Ectodermal cell (in vitro differentiated cells): Measurements from ENCODE around the gene FOXG1.

ENCODE experiments used
- H3K27ac ChIP-seq: 2 replicates; pipeline ENCODE4 v1.7.0; 2013; ENCODE audit warnings: mild to moderate bottlenecking, low read depth, low read length; ENCODE audit not compliant: insufficient read depth, poor library complexity, severe bottlenecking
- H3K27me3 ChIP-seq: 2 replicates; pipeline ENCODE4 v1.7.0; 2013; ENCODE audit warnings: mild to moderate bottlenecking, low read length; ENCODE audit not compliant: insufficient read depth, control insufficient read depth, poor library complexity, severe bottlenecking
- H3K36me3 ChIP-seq: one replicate; pipeline ENCODE4 v1.7.0; 2013; ENCODE audit warnings: low read length; ENCODE audit not compliant: control insufficient read depth, insufficient read depth
- H3K4me1 ChIP-seq: one replicate; pipeline ENCODE4 v1.7.0; 2013; ENCODE audit warnings: low read length; ENCODE audit not compliant: control insufficient read depth, insufficient read depth
- H3K4me3 ChIP-seq: 2 replicates; pipeline ENCODE4 v1.7.0; 2013; ENCODE audit warnings: low read depth, low read length, control low read depth; ENCODE audit not compliant: insufficient read depth
- H3K9me3 ChIP-seq: 2 replicates; pipeline ENCODE4 v1.7.0; 2013; ENCODE audit warnings: mild to moderate bottlenecking, low read length, moderate library complexity; ENCODE audit not compliant: control insufficient read depth
- WGBS, 2 experiments: methylation state at CpG; one replicate each; pipeline ENCODE4 v1.1.7; 2013; ENCODE audit warnings: missing lambda C conversion rate in 2 of 2; 5-methylcytosine and 5-hydroxymethylcytosine counted together

The FOXG1 gene

DNA sequence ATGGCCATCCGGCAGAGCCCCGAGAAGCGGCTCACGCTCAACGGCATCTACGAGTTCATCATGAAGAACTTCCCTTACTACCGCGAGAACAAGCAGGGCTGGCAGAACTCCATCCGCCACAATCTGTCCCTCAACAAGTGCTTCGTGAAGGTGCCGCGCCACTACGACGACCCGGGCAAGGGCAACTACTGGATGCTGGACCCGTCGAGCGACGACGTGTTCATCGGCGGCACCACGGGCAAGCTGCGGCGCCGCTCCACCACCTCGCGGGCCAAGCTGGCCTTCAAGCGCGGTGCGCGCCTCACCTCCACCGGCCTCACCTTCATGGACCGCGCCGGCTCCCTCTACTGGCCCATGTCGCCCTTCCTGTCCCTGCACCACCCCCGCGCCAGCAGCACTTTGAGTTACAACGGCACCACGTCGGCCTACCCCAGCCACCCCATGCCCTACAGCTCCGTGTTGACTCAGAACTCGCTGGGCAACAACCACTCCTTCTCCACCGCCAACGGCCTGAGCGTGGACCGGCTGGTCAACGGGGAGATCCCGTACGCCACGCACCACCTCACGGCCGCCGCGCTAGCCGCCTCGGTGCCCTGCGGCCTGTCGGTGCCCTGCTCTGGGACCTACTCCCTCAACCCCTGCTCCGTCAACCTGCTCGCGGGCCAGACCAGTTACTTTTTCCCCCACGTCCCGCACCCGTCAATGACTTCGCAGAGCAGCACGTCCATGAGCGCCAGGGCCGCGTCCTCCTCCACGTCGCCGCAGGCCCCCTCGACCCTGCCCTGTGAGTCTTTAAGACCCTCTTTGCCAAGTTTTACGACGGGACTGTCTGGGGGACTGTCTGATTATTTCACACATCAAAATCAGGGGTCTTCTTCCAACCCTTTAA, 1.5 kb downstream of the FOXG1 start:
- H3K9me3 ChIP-seq = no peaks in the 10 kb centered on the region
- no peak overlapping the region for H3K4me3 ChIP-seq
- peaks cover 99% of the 10 kb centered on the region for H3K27me3 ChIP-seq
- WGBS, 2 experiments = 2% methylated on average over 77 of the region's 77 CpGs
- H3K4me1 ChIP-seq = peaks cover 3% of the 10 kb centered on the region
- H3K27ac ChIP-seq = no peak overlapping the region
- no peaks in the 10 kb centered on the region for H3K36me3 ChIP-seq

DNA sequence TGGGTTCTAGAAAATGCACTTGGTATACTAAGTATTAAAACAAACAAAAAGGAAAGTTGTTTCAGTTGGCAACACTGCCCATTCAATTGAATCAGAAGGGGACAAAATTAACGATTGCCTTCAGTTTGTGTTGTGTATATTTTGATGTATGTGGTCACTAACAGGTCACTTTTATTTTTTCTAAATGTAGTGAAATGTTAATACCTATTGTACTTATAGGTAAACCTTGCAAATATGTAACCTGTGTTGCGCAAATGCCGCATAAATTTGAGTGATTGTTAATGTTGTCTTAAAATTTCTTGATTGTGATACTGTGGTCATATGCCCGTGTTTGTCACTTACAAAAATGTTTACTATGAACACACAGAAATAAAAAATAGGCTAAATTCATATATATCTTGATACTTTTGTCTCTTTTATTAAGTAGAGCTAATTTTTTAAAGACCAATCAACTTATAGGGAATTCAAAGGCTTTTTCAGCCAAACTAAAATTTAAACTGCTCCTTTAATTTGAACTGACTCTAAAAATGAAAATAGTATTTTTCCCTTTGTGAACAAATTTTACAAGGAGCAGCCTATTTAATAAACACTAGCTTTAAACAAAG, 2.8 kb downstream of the FOXG1 start:
- Histone ChIP-seq H3K4me1 (peaks cover 3% of the 10 kb centered on the region), H3K27me3 (peaks cover 99% of the 10 kb centered on the region), H3K27ac (no peak overlapping the region), H3K9me3 (no peaks in the 10 kb centered on the region), H3K36me3 (no peaks in the 10 kb centered on the region), H3K4me3 (no peak overlapping the region)
- 36 to 46% methylated on average over 3 to 4 of the region's 4 CpGs for WGBS, 2 experiments

DNA sequence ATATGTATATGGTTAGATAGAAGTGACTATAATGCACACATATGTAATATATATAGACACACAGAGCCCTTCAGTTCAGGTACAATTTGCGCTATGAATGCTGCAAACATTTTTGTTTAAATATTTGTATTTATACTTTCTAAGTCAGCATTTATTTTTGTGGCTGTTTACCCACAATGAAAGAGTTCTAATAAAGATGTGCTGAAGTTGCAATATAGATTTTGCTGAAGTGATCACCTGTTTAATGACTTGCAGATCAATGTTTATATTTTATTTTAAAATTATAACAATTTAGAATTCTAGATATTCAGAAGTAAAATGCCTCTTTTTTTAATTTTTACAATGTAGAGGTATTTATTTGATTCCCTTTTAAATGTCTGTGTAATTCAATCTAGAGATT, 3.5 kb downstream of the FOXG1 start:
- H3K4me3 ChIP-seq = no peak overlapping the region
- H3K4me1 ChIP-seq = peaks cover 7% of the 10 kb centered on the region
- H3K27ac ChIP-seq = no peak overlapping the region
- no peaks in the 10 kb centered on the region for H3K36me3 ChIP-seq
- H3K27me3 ChIP-seq = peaks cover 99% of the 10 kb centered on the region
- H3K9me3 ChIP-seq = no peaks in the 10 kb centered on the region
- WGBS, 2 experiments = no CpG with 5 or more reads among the region's 1 CpG

DNA sequence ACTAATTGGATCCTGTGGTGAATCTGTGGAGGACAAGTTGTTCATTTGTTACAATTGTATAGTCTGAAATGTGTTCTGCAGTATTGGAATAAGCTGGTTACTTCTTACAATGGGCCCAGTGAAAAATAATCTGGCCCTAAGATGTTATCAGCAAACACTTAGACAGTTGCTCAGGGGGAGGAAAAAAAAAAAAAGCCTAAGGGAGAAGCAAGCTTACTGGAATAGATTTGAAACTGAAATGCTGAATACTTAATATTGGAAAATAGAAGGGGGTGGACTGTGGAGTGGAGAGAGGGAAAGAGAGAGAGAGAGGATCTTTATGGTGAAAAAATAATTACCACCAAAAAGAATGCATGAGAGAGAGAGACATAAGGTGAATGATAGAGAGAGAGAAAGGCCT, 4.0 kb downstream of the FOXG1 start:
- H3K36me3 ChIP-seq = no peaks in the 10 kb centered on the region
- no peak overlapping the region for H3K4me3 ChIP-seq
- H3K27me3 ChIP-seq = peaks cover 99% of the 10 kb centered on the region
- no peaks in the 10 kb centered on the region for H3K9me3 ChIP-seq
- H3K27ac ChIP-seq = no peak overlapping the region
- H3K4me1 ChIP-seq = peaks cover 4% of the 10 kb centered on the region

DNA sequence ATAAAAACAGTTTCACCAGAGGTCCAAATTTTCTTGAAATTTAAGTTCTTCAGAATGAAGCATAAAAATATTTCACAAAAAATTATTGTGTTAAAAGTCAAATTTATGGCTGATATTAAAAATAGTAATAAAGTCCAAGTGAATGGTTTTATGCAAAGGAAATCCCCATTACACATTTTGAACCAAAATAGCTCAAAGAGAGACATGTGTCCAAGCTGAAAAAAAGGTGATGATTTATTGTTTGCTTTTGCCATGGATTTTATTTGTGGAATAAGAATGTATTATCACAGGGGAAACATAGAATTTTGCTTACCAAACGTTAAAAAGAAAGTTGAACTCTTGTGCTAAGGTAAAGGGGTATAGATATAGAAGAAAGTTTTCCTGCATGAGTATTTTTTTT, 4.6 kb downstream of the FOXG1 start:
- WGBS, 2 experiments = 16 to 22% methylated on average over 1 of the region's 1 CpG
- peaks cover 99% of the 10 kb centered on the region for H3K27me3 ChIP-seq

DNA sequence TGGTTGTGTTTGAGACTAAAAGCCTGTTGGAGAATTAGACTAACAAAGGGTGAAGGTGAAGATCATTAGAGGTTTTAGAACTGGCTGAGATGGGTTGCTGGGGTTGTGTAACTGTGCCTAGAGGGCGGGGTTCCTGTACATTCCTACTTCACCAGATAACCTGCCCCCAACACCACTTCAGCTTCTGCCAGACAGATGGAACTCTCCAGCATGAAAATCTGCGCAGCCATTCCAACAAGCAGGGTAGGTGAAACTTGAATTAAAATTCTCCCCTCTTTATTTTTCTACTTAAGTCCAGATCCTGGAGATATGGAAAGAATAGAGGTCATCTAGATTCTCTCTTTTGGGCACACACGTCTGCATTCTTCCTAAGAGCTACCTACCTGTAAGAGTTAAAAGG, 6.0 kb downstream of the FOXG1 start:
- H3K36me3 ChIP-seq = no peaks in the 10 kb centered on the region
- H3K4me3 ChIP-seq = no peak overlapping the region
- no peak overlapping the region for H3K27ac ChIP-seq
- H3K4me1 ChIP-seq = peaks cover 4% of the 10 kb centered on the region
- 17 to 21% methylated on average over 1 to 3 of the region's 3 CpGs for WGBS, 2 experiments
- no peaks in the 10 kb centered on the region for H3K9me3 ChIP-seq
- H3K27me3 ChIP-seq = peaks cover 100% of the 10 kb centered on the region

More for the DNA sequence above, 4.6 kb downstream of the FOXG1 start:
- Histone ChIP-seq H3K36me3 (no peaks in the 10 kb centered on the region), H3K9me3 (no peaks in the 10 kb centered on the region), H3K4me1 (peaks cover 4% of the 10 kb centered on the region), H3K4me3 (no peak overlapping the region), H3K27ac (no peak overlapping the region)

DNA sequence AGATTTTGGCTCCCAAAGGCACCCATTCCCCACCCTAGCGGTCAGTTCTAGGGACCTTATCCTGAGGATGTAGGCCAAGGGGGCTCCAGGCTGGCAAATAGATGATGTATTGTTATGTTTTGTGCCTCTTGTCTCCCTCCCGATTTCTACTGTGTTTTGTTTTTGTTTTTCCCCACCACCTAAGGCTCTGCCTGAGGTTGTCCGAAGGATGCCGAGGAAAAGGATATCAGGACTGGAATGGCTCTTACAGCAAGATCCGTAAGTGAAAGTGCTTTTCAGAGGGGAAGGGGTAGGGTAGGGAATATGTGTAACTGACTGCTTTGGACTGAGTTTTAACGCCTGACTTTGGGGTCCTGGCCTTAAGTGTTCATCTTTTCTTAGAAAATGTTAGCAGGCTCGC, 6.6 kb downstream of the FOXG1 start:
- H3K9me3 ChIP-seq = no peaks in the 10 kb centered on the region
- H3K36me3 ChIP-seq = no peaks in the 10 kb centered on the region
- H3K4me1 ChIP-seq = peaks cover 4% of the 10 kb centered on the region
- H3K27me3 ChIP-seq = peaks cover 100% of the 10 kb centered on the region
- WGBS, 2 experiments = 5 to 7% methylated on average over 7 of the region's 7 CpGs
- no peak overlapping the region for H3K27ac ChIP-seq
- H3K4me3 ChIP-seq = no peak overlapping the region

DNA sequence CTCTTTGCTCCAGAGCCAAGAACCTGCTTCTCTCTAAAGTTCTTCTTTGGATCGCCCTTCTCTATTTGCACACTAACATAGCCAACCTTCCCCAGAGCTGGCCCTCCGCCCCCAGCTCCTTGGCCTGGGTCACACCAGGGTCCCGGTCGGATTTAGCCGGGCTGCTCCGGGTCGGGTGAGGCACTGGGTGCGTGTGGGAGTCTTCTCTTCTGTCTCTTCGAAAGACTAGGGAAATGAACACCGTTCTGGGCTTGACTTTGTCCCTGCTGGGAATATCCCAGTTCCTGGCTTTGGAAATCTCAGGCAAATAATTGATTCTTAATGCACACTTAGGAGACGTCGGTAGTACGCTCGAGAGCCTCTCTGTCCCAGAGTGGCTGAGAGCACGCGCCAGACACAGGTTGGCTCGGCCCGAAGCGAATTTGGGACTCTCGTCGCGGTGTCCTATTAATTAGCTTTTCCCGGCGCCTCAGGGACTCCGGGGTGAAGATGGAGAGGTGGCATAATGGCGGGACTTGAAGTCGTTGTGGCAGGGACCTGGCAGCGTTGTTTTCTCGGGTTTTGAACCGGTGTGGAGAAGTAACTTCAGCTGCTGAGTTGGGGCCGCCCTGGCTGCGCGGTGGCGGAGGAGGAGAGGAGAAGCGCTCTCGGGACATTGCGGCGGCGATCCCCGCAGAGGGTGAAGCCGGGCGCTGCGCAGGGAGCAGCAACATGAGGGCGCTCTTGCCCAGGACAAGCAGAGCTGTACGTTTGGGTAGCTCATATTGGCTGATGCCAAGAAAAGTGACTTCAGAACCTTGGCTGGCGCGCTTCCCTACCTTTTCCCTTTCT, 7.5 kb downstream of the FOXG1 start:
- Histone ChIP-seq H3K4me3 (no peak overlapping the region), H3K9me3 (no peaks in the 10 kb centered on the region), H3K4me1 (peaks cover 4% of the 10 kb centered on the region), H3K36me3 (no peaks in the 10 kb centered on the region), H3K27me3 (peaks cover 100% of the 10 kb centered on the region), H3K27ac (no peak overlapping the region)
- WGBS, 2 experiments = 1 to 2% methylated on average over 47 of the region's 47 CpGs

DNA sequence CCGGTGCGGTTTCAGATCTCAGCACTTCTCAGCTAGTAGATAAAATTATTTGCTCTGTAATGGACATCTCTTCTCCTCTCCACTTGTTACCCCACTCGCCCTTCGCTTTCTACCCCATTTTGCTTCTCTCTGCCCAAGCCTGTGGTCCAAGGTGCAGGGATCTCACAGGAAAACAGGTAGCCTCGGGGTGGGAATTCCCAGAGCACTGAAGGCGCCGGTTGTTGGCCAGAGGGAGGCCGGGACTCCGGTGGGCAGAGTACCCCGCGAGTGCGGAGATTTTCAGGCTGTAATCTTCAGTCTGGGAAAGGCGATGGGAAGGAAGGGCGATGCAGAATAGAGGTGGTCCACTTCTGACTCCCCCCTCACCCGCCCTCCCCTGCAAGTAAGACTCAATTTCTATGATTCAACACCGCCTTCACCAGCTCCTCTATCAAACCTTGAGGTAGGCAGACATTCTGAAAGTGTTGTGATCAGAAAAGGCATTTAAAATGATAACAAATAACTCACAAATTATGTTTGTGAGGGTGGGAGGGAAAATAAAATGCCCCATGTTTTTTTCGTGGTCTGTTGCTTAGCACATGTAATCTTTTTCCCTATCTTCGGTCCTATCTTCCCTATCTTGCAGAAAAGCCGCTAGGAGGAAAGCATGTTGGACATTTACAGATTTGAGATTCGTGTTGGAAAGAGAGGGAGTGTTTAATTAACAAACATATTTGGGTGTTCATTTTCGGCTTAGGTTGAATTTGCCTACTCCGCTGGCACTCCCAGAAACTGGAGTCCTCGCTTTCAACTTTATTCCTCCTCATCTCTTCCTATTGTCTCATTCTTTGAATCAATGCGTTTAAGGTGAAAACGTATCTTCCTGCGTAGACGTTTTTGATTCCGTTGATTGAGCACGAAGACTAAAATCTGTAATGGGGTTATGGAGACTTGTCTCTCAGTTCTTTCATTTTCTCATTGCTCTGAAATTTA, 8.5 kb downstream of the FOXG1 start:
- 7% methylated on average over 26 to 28 of the region's 29 CpGs for WGBS, 2 experiments
- Histone ChIP-seq H3K9me3 (no peaks in the 10 kb centered on the region), H3K4me3 (no peak overlapping the region), H3K27ac (no peak overlapping the region), H3K4me1 (peaks cover 4% of the 10 kb centered on the region), H3K27me3 (peaks cover 100% of the 10 kb centered on the region), H3K36me3 (no peaks in the 10 kb centered on the region)
